Activated gamma-delta T cell treated with anti-CD3 and anti-CD28 coated beads, Interleukin-2, amount 50 U/mL, for 16 hours (primary cell): ENCODE results near the gene RNF126.
"Not testable (repeated sequence)": the region's sequence is repeated elsewhere in the genome, so short reads cannot be mapped to it uniquely, and the experiment has no call there.

Source experiments
- DNase-seq: peaks from one replicate; pipeline ENCODE4 v3.0.0-alpha.2; 2020; ENCODE audit warnings: low read depth

Gene RNF126

GRCh38 chr19:646779-647565 is 16.0 kb downstream of the RNF126 start:
- no peak for DNase-seq

- DNase-seq: no peak
Measured at GRCh38 chr19:645912-646778, 16.9 kb downstream of the RNF126 start.

- DNase-seq: no peak
Measured at GRCh38 chr19:644789-645188, 18.2 kb downstream of the RNF126 start.

- no peak for DNase-seq
Measured at GRCh38 chr19:644363-644762, 18.7 kb downstream of the RNF126 start.

GRCh38 chr19:643736-644135 is 19.3 kb downstream of the RNF126 start:
- no peak for DNase-seq

GRCh38 chr19:642767-643727 is 20.0 kb downstream of the RNF126 start:
- DNase-seq: no peak

- DNase-seq: no peak
Measured at GRCh38 chr19:641702-642101, 21.3 kb downstream of the RNF126 start.

- no peak for DNase-seq
Measured at GRCh38 chr19:640606-641189, 22.3 kb downstream of the RNF126 start.

- no peak for DNase-seq
Measured at GRCh38 chr19:640161-640558, 22.9 kb downstream of the RNF126 start.

GRCh38 chr19:639253-640160 is 23.5 kb downstream of the RNF126 start, which contains the start of gene FGF22:
FGF22 (plus strand) TSS chr19:639879; CDS start chr19:639926, 47 bp downstream.
- peak; percentile 94 for DNase-seq

GRCh38 chr19:638906-639252 is 24.1 kb downstream of the RNF126 start:
- no peak for DNase-seq

- no peak for DNase-seq
Measured at GRCh38 chr19:634975-635652, 27.9 kb downstream of the RNF126 start.

GRCh38 chr19:633786-634639 is 29.0 kb downstream of the RNF126 start:
- DNase-seq: no peak

GRCh38 chr19:633068-633785 is 29.8 kb downstream of the RNF126 start, which contains the start of gene POLRMT:
POLRMT (minus strand) TSS chr19:633537; CDS start chr19:633512, 25 bp downstream.
- DNase-seq: peak; percentile 92

- no peak for DNase-seq
Measured at GRCh38 chr19:632579-633067, 30.4 kb downstream of the RNF126 start.

GRCh38 chr19:629961-630714 is 32.9 kb downstream of the RNF126 start:
- DNase-seq: no peak

- not testable (repeated sequence) for DNase-seq
Measured at GRCh38 chr19:629515-629914, 33.5 kb downstream of the RNF126 start.
